Prostate gland (tissue), 2 donors: Measurements from ENCODE around the gene SH2D3A. TPM values are rescaled to one million over a fixed set of nuclear protein-coding genes. Genes with fewer than 3 reads are reported as not detected.

Source experiments
- DNase-seq: peaks from one replicate; pipeline ENCODE4 v3.0.0-alpha.2; 2019; ENCODE audit warnings: low spot score
- H3K27ac ChIP-seq, 2 donors: fragments of 200-600 bp; sonication (generic); 2 replicates each; pipeline ENCODE4 v1.5.1; 2017 to 2019
- H3K27me3 ChIP-seq: fragments of 200-600 bp; sonication (generic); replicated peaks from 2 replicates; pipeline ENCODE4 v1.5.1; 2019; ENCODE audit not compliant: insufficient read depth
- H3K36me3 ChIP-seq, 2 donors: fragments of 200-600 bp; sonication (generic); 1 replicate in 1 of 2; 2 replicates in 1 of 2; pipeline versions ENCODE4 v1.5.1 to v1.8.1; 2017 to 2019
- H3K4me1 ChIP-seq: fragments of 200-600 bp; sonication (generic); replicated peaks from 2 replicates; pipeline ENCODE4 v1.5.1; 2019
- H3K4me3 ChIP-seq, 2 donors: fragments of 200-600 bp; sonication (generic); 2 replicates each; pipeline ENCODE4 v1.5.1; 2017 to 2019
- H3K9me3 ChIP-seq: fragments of 200-600 bp; sonication (generic); 2 replicates; pipeline ENCODE4 v1.5.1; 2017
- CTCF ChIP-seq, 4 experiments: fragments of 200-600 bp in 2 of 4; fragments of 450-650 bp in 2 of 4; sonication (generic) in 2 of 4; IDR thresholded peaks; 1 replicate in 3 of 4; 2 replicates in 1 of 4; pipeline ENCODE4 v1.5.1; 2016 to 2019; ENCODE audit warnings: antibody characterized with exemption in 4 of 4, mild to moderate bottlenecking in 2 of 4, moderate library complexity in 2 of 4
- POLR2A ChIP-seq: fragments of 450-650 bp; IDR thresholded peaks from one replicate; pipeline ENCODE4 v1.6.1; 2016; ENCODE audit warnings: antibody characterized with exemption, mild to moderate bottlenecking
- POLR2AphosphoS5 ChIP-seq: sonication (generic); formaldehyde crosslinking; IDR thresholded peaks from one replicate; pipeline ENCODE4 v1.6.1; 2017; ENCODE audit warnings: antibody characterized with exemption
- WGBS: methylation state at CpG from one replicate; pipeline ENCODE4 v1.1.5; 2018; 5-methylcytosine and 5-hydroxymethylcytosine counted together
- intact Hi-C: fragments of 100-400 bp; cut with DNase I; formaldehyde crosslinking; loops from one replicate; pipeline ENCODE4 v1.14.2; 2022
- total RNA-seq, 2 donors: library from RNA; depleted of rRNA; stranded (reverse); fragments of >200 nt; gene quantifications; one replicate each; pipeline ENCODE4 v1.1.0, GENCODE V29; 2016

SH2D3A gene
- total RNA-seq, 2 donors from 2014 or later, result 35.5 to 45.1 TPM

GRCh38 chr19:6721773-6722172 is 45.5 kb downstream of the SH2D3A start:
- peak overlapping the region in 1 of 2 donors; percentile 2 for H3K27ac ChIP-seq
- 64% methylated on average over 5 of the region's 5 CpGs for WGBS

GRCh38 chr19:6721138-6721474 is 46.1 kb downstream of the SH2D3A start:
- no peaks in the 10 kb centered on the region for H3K4me1 ChIP-seq
- no peak overlapping the region for H3K4me3 ChIP-seq
- H3K36me3 ChIP-seq, result no peaks in the 10 kb centered on the region
- no peaks in the 10 kb centered on the region for H3K27me3 ChIP-seq
- intact Hi-C loops, result no loop called here
- H3K9me3 ChIP-seq, result no peaks in the 10 kb centered on the region
- TF ChIP-seq POLR2A, result no peak
- TF ChIP-seq CTCF (IDR thresholded peaks at IDR 0.05), result no peak
- no peak for TF ChIP-seq POLR2AphosphoS5
- no peak overlapping the region for H3K27ac ChIP-seq
- no peak for DNase-seq

More at GRCh38 chr19:6721773-6722172, 45.5 kb downstream of the SH2D3A start:
- Histone ChIP-seq H3K4me1 (no peaks in the 10 kb centered on the region), H3K4me3 (no peak overlapping the region), H3K9me3 (no peaks in the 10 kb centered on the region), H3K27me3 (no peaks in the 10 kb centered on the region), H3K36me3 (no peaks in the 10 kb centered on the region)
- DNase-seq, result no peak
- intact Hi-C loops, result no loop called here
- TF ChIP-seq POLR2A, result no peak
- TF ChIP-seq POLR2AphosphoS5, result no peak
- no peak for TF ChIP-seq CTCF (IDR thresholded peaks at IDR 0.05)

- H3K27ac ChIP-seq, result peak within 1 kb of the TSS in 1 of 2 donors; percentile 2
- no peaks in the 10 kb centered on the region for H3K27me3 ChIP-seq
- TF ChIP-seq CTCF (IDR thresholded peaks at IDR 0.05) (no peak), POLR2A (no peak), POLR2AphosphoS5 (no peak)
- WGBS, result 56% methylated on average over 4 of the region's 4 CpGs
- H3K9me3 ChIP-seq, result no peaks in the 10 kb centered on the region
- no peak within 1 kb of the TSS for H3K4me3 ChIP-seq
- no peaks in the 10 kb centered on the region for H3K4me1 ChIP-seq
- intact Hi-C loops, result no loop called here
- DNase-seq, result no peak
- no peaks in the 10 kb centered on the region for H3K36me3 ChIP-seq
These were observed 46.7 kb downstream of the SH2D3A start, which contains the start of gene C3 for GRCh38 chr19:6720369-6721137. Gene C3, minus strand, starts transcription at chr19:6720650. Its CDS starts 61 bp downstream, at chr19:6720589.

- H3K4me3 ChIP-seq, result no peak overlapping the region
- no peaks in the 10 kb centered on the region for H3K4me1 ChIP-seq
- no peaks in the 10 kb centered on the region for H3K36me3 ChIP-seq
- no peaks in the 10 kb centered on the region for H3K27me3 ChIP-seq
- H3K27ac ChIP-seq, result no peak overlapping the region
- TF ChIP-seq CTCF (IDR thresholded peaks at IDR 0.05) (no peak), POLR2AphosphoS5 (no peak), POLR2A (no peak)
- intact Hi-C loops, result no loop called here
- 88% methylated on average over 3 of the region's 3 CpGs for WGBS
- H3K9me3 ChIP-seq, result no peaks in the 10 kb centered on the region
- no peak for DNase-seq
These were observed 47.3 kb downstream of the SH2D3A start for GRCh38 chr19:6719992-6720368.

- no peak for TF ChIP-seq POLR2A
- no peak for TF ChIP-seq CTCF (IDR thresholded peaks at IDR 0.05)
- no peak for TF ChIP-seq POLR2AphosphoS5
- Histone ChIP-seq H3K27ac (no peak overlapping the region), H3K4me1 (no peaks in the 10 kb centered on the region), H3K27me3 (no peaks in the 10 kb centered on the region), H3K4me3 (no peak overlapping the region), H3K36me3 (no peaks in the 10 kb centered on the region), H3K9me3 (no peaks in the 10 kb centered on the region)
- DNase-seq, result no peak
- WGBS, result 77% methylated on average over 6 of the region's 6 CpGs
- intact Hi-C loops, result no loop called here
These were observed 47.7 kb downstream of the SH2D3A start for GRCh38 chr19:6719540-6719861.
